Measurements from ENCODE around the gene PCDHB4. TPM values are rescaled to one million over a fixed set of nuclear protein-coding genes. Genes with fewer than 3 reads are reported as not detected.
"Not testable (repeated sequence)": the region's sequence is repeated elsewhere in the genome, so short reads cannot be mapped to it uniquely, and the experiment has no call there.

The PCDHB4 gene
- total RNA-seq, 1 donor: 1.1 TPM

GRCh38 chr5:141172381-141173204, 51.0 kb downstream of the PCDHB4 start, which contains the start of gene PCDHB7:
TSS of gene PCDHB7 (plus strand) at chr5:141172644. CDS start at chr5:141172836, 192 bp downstream.
- Histone ChIP-seq H3K27me3 (ENCODE audit: insufficient read depth, low read length) (no peaks in the 10 kb centered on the region), H2AFZ (ENCODE audit: low read length) (peak within 1 kb of the TSS; percentile 39), H3K36me3 (ENCODE audit: insufficient read depth, low read length) (no peaks in the 10 kb centered on the region), H3K9me3 (ENCODE audit: low read depth, low read length) (no peaks in the 10 kb centered on the region), H3K27ac (ENCODE audit: low read depth, low read length) (no peak within 1 kb of the TSS), H3K4me1 (ENCODE audit: insufficient read depth, low read length) (no peaks in the 10 kb centered on the region), H3K79me2 (ENCODE audit: insufficient read depth, low read length) (no peaks in the 10 kb centered on the region), H3K4me3 (ENCODE audit: insufficient read depth, low read length) (peak within 1 kb of the TSS; percentile 11), H4K20me1 (ENCODE audit: insufficient read depth, low read length) (no peaks in the 10 kb centered on the region), H3K4me2 (ENCODE audit: insufficient read depth, low read length) (peak within 1 kb of the TSS; percentile 37)
- TF ChIP-seq CTCF (IDR thresholded peaks at IDR 0.05; ENCODE audit: extremely low read depth, low read depth, low read length): peak; percentile 61
- DNase-seq (ENCODE audit: insufficient read length, low spot score, missing footprints): peak; percentile 71

GRCh38 chr5:141174291-141175104, 52.9 kb downstream of the PCDHB4 start:
- not testable (repeated sequence) for H3K36me3 ChIP-seq (ENCODE audit: insufficient read depth, low read length); H4K20me1 ChIP-seq (ENCODE audit: insufficient read depth, low read length); H3K27ac ChIP-seq (ENCODE audit: low read depth, low read length)

More at GRCh38 chr5:141174291-141175104, 52.9 kb downstream of the PCDHB4 start:
- not testable (repeated sequence) for H3K4me1 ChIP-seq (ENCODE audit: insufficient read depth, low read length); H3K4me2 ChIP-seq (ENCODE audit: insufficient read depth, low read length); H3K79me2 ChIP-seq (ENCODE audit: insufficient read depth, low read length); H2AFZ ChIP-seq (ENCODE audit: low read length); H3K27me3 ChIP-seq (ENCODE audit: insufficient read depth, low read length); H3K4me3 ChIP-seq (ENCODE audit: insufficient read depth, low read length); H3K9me3 ChIP-seq (ENCODE audit: low read depth, low read length); DNase-seq (ENCODE audit: insufficient read length, low spot score, missing footprints)

Other genes with a start within 250 kb of the PCDHB4 start
- gene PCDHA12, start 246.5 kb upstream of the PCDHB4 start, total RNA-seq: under 0.01 and 0.36 TPM in 2 replicates
- under 0.01 TPM in 2 replicates for gene PCDHA13, start 239.7 kb upstream of the PCDHB4 start, total RNA-seq
- 0.29 and 0.36 TPM in 2 replicates for gene PCDHAC1, start 195.5 kb upstream of the PCDHB4 start, total RNA-seq
- gene PCDHAC2, start 155.3 kb upstream of the PCDHB4 start, total RNA-seq: 0.36 and 0.59 TPM in 2 replicates
- not detected in 2 replicates for gene PCDHB1, start 70.4 kb upstream of the PCDHB4 start, total RNA-seq
- gene PCDHB2, start 27.2 kb upstream of the PCDHB4 start, total RNA-seq: 1.2 and 1.4 TPM in 2 replicates
- 0.36 and 0.88 TPM in 2 replicates for gene PCDHB3, start 21.3 kb upstream of the PCDHB4 start, total RNA-seq
- gene PCDHB5, start 13.4 kb downstream of the PCDHB4 start, total RNA-seq: 1.5 and 2.9 TPM in 2 replicates
- 0.59 and 0.72 TPM in 2 replicates for gene PCDHB6, start 28.2 kb downstream of the PCDHB4 start, total RNA-seq
- gene PCDHB7, start 50.8 kb downstream of the PCDHB4 start, total RNA-seq: 2.2 and 2.4 TPM in 2 replicates
- gene PCDHB8, start 56.0 kb downstream of the PCDHB4 start, total RNA-seq: 0.36 and 0.88 TPM in 2 replicates
- gene PCDHB16, start 60.6 kb downstream of the PCDHB4 start, total RNA-seq: 1.1 and 3.5 TPM in 2 replicates
- gene PCDHB9, start 65.3 kb downstream of the PCDHB4 start, total RNA-seq: 1.2 and 1.8 TPM in 2 replicates
- 2.2 and 2.7 TPM in 2 replicates for gene PCDHB10, start 70.5 kb downstream of the PCDHB4 start, total RNA-seq
- 1.1 and 1.8 TPM in 2 replicates for gene PCDHB11, start 77.8 kb downstream of the PCDHB4 start, total RNA-seq
- gene PCDHB12, start 86.9 kb downstream of the PCDHB4 start, total RNA-seq: 0.59 and 0.72 TPM in 2 replicates
- gene PCDHB13, start 92.1 kb downstream of the PCDHB4 start, total RNA-seq: 2.1 and 2.2 TPM in 2 replicates
- 2.7 and 2.9 TPM in 2 replicates for gene PCDHB14, start 101.5 kb downstream of the PCDHB4 start, total RNA-seq
- gene PCDHB15, start 123.6 kb downstream of the PCDHB4 start, total RNA-seq: 0.88 and 1.1 TPM in 2 replicates
- gene SLC25A2, start 182.2 kb downstream of the PCDHB4 start, total RNA-seq: 0.36 and 0.59 TPM in 2 replicates
- gene TAF7, start 199.0 kb downstream of the PCDHB4 start, total RNA-seq: 44.2 and 48.1 TPM in 2 replicates
- 1.1 and 1.5 TPM in 2 replicates for gene PCDHGA1, start 208.7 kb downstream of the PCDHB4 start, total RNA-seq
- 2.7 and 2.9 TPM in 2 replicates for gene PCDHGA2, start 216.9 kb downstream of the PCDHB4 start, total RNA-seq
- 2.4 and 2.9 TPM in 2 replicates for gene PCDHGA3, start 222.0 kb downstream of the PCDHB4 start, total RNA-seq
- 3.3 and 5.0 TPM in 2 replicates for gene PCDHGB1, start 228.3 kb downstream of the PCDHB4 start, total RNA-seq
- 6.8 and 6.9 TPM in 2 replicates for gene PCDHGA4, start 233.2 kb downstream of the PCDHB4 start, total RNA-seq
- gene PCDHGB2, start 238.2 kb downstream of the PCDHB4 start, total RNA-seq: 4.3 and 5.6 TPM in 2 replicates
- 2.5 and 2.7 TPM in 2 replicates for gene PCDHGA5, start 242.3 kb downstream of the PCDHB4 start, total RNA-seq
- gene PCDHGB3, start 248.4 kb downstream of the PCDHB4 start, total RNA-seq: 6.2 and 8.0 TPM in 2 replicates

Data from osteoblast (primary cell).